Choroid plexus epithelial cell (primary cell): Measurements from ENCODE around the gene CYB561D1.

Source experiments
- DNase-seq: peaks from one replicate; pipeline ENCODE4 v3.0.0-alpha.2; 2010; ENCODE audit warnings: low read depth
- H3K4me3 ChIP-seq: 2 replicates; pipeline ENCODE4 v1.5.1; 2011; ENCODE audit warnings: low read depth, mild to moderate bottlenecking, control low read depth, low read length, moderate library complexity
- CTCF ChIP-seq: conservative IDR thresholded peaks from 2 replicates; pipeline ENCODE4 v1.5.1; 2011; ENCODE audit warnings: low read depth, mild to moderate bottlenecking, control low read depth, inconsistent platforms, low read length, moderate library complexity

CYB561D1 gene

DNA sequence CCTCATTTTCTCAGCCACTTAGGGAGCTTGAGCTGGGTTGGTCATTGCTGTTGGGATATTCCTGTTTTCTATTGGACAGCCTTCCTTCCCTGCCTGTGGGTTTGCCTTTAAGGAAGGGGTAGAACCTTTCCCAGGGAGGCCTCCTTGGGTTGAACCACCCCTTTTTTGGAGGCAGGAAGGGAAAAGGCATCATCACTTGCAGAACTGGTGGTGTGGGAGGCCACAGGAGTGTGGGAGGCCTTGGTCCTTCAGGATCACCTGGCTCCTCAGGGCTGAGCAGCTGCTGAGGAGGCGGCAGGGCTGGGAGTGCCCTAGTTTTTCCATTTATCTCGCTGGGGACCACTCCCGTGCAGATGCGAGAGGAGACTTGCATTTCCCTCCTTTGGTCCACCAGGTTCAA, 667 bp upstream of the CYB561D1 start:
- H3K4me3 ChIP-seq, result no peak overlapping the region
- TF ChIP-seq CTCF, result no peak
- no peak for DNase-seq

GRCh38 chr1:109495738-109496137, 1.8 kb downstream of the CYB561D1 start:
- no peak overlapping the region for H3K4me3 ChIP-seq
- no peak for DNase-seq
- no peak for TF ChIP-seq CTCF

- no peak for TF ChIP-seq CTCF
Observed at GRCh38 chr1:109497449-109498160, 3.7 kb downstream of the CYB561D1 start.

DNA sequence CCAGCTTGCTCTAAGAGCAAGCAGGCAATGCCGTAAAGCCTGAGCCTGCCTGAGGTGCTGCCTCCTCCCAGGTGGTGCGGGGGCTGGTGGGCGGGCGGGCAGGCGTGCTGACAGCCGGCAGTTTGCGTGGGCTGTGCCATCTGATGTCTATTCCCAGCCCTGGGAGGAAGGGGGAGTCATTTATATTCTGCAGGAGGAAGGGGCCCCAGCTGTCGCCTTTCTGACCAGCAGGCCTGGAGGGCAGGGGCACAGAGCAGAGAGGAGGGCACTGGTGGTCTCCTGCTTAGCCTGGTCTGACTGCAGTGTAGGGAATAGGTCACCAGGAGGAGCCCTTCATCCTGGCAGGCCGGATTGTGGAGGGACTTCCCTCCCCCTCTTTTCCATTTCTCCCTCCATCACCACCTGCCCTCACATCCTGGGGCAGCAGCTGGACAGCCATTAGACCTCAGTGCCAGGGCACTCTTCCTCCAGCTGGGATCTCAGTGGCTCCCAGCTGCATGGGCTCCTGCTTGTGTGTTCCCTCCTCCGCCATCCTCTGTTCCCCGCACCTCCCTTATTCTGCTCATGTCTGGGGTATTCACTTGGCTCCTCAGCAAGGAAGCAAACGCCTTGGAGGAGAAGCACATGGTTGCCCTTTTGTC, 4.4 kb downstream of the CYB561D1 start:
- peak; percentile 53 for DNase-seq
- peak; percentile 77 for TF ChIP-seq CTCF
- H3K4me3 ChIP-seq, result no peak overlapping the region

More at GRCh38 chr1:109497449-109498160, 3.7 kb downstream of the CYB561D1 start:
- no peak for DNase-seq
- H3K4me3 ChIP-seq, result no peak overlapping the region

GRCh38 chr1:109499081-109499480, 5.2 kb downstream of the CYB561D1 start:
- DNase-seq, result no peak
- no peak for TF ChIP-seq CTCF
- H3K4me3 ChIP-seq, result no peak overlapping the region

DNA sequence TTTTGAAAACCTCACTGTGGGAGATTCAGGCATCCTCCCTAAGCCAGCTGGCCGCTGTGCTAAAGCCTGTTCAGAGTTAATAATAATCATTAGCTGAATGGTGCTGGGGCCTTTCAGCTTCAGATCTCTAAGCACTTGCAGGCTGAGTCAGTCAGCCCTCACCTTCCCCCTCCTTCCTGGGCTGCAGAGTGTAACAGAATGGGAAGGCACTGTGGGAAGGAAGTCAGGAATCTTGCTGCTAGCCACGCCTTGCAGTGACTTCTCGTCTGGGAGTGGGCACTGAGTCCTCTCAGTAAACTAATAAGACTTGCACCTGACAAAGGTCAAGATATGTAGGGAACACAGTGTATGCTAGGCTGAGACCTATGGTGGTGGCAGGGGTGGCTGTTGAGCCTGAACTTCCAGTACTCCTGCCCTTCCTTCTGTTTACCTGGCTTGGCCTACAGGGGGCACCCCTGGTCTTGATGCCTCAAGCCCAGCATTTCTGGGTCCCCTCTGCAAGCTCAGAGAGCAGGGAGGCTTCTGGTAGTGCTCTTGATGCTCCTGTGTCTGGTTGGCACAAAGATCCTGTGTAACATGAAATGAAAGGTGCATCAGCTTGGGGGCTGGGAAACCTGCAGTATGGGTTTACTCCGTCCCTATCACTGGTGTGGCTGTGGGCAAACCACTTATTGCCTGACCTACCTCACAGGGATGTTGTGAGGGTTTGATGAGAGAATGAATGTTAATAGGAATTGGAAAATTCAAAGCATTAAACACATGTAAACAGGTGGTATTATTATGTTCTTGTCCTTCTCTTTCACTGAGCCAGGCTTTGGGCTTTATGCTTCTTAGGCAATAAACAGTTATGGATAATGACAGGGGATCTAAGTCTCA, 6.0 kb downstream of the CYB561D1 start:
- TF ChIP-seq CTCF, result peak; percentile 69
- H3K4me3 ChIP-seq, result no peak overlapping the region
- DNase-seq, result peak; percentile 51
